H4 (cell line): Measurements from ENCODE around the gene CDH12. TPM values are rescaled to one million over a fixed set of nuclear protein-coding genes. Genes with fewer than 3 reads are reported as not detected.
"Not testable (repeated sequence)": the region's sequence is repeated elsewhere in the genome, so short reads cannot be mapped to it uniquely, and the experiment has no call there.

Source experiments
- DNase-seq: peaks from one replicate; pipeline ENCODE4 v3.0.0-alpha.2; 2015; ENCODE audit warnings: low spot score
- total RNA-seq: library from RNA; depleted of rRNA; stranded (reverse); fragments of >200 nt; shearing (Covaris generic); gene quantifications from 2 replicates; pipeline ENCODE4 v1.2.3, GENCODE V29; 2014; rRNA removed

Gene CDH12
- total RNA-seq, result 49.2 and 71.9 TPM in 2 replicates

DNA sequence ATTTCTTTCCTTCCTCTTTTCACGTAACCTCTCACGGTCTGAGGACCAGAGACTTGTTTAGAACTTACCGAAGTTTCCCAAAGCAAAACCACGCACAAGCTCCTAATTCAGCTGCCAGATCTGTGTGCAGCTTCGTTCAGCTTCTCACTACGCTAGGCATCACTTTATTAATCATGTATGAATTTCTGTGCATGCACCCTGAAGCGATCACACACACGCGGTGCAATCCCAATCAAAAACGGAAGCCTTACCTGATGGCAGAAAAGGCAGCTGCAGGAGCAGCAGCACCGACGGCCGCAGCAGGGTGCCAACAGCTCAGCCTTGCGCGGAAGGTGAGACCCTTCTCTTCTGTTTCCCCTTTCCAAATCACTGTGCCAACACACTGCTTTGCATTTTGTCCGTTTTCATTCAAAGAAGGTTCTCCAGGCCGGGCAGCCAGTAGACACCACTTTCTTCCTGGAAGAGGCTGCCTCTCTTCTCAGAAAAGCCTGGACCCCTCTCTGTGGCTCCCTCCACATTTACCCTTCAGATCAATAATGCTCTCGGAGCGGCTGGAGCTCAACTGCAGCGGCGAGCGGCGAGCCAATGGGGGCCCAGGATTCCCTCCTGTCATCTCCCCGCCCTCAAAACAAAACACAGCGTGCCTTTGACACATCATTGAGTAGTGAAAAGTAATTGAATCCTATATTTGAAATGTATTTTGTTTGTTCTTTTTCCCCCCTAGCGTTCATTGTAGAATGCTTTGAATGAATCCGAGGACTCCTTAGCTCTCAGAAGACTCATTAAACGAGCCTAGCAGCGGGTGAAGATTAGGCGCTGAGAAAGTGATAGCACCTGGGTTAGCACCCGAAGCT lies at the start of gene CDH12:
TSS of gene CDH12 (minus strand) at position 538 of the 854 bp plus-strand sequence.
- no peak for DNase-seq

DNA sequence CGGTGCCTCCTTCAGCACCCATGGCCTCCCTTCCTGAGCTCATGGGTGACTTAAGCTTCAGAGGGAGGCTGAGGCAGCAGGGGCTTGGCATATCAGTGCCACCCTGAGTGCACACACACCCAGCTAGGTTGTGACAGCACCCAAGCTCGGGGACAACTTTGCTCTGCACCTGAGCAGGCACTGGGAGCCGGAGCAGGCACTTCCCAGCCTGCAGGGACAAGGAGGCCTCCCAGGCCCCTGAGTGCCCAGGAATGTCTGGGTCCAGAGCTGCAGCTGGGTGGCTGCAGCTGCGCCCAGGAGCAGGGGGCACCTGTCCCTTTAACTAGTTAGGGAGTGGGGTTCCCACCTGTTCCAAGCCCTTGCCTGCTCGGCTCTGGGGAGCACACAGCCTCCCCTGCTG lies 48.7 kb upstream of the CDH12 start:
- DNase-seq, result no peak

DNA sequence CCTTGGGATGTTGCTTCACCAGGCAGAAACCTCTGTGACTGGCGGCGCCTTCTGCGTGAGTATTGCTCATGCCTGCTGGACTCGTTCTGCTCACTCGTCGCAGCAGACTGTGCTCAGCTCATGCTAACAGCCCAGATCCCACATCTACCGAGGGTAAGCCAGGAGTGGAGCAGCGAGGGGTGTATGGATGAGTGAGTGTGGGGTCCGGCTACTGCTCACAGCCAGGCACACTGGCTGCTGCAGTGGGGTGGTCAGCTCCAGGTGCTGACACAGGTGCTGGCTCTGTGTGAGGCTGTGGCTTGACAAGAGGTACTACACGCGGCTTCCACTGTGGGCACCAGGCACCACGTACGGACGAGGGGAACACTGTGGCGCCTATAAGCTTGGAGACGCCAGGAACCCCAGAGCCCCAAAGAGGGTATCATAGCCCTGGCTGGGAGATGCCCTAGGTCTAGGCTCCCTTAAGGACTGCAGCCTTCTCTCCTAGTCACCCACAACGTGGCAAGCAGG lies 47.7 kb upstream of the CDH12 start:
- DNase-seq, result no peak

DNA sequence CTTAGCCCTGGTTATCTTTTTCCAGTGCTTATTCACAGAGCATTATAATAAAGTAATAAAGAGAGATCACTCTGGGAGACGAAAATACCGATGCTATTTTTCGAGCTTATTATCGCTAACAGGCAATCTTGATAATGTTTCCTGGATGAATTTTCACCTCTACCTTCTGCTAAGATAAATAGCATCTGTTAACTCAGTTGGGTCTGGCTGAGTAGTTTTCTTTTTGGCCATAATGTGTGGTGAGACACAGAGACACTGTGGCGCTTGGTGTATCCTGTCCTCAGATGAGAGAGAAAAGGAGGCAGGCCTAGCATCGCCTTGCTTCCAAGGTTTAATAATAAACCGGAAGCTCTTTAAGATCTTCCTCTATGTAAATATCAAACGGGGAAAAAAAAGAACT lies 46.2 kb upstream of the CDH12 start:
- DNase-seq, result no peak

DNA sequence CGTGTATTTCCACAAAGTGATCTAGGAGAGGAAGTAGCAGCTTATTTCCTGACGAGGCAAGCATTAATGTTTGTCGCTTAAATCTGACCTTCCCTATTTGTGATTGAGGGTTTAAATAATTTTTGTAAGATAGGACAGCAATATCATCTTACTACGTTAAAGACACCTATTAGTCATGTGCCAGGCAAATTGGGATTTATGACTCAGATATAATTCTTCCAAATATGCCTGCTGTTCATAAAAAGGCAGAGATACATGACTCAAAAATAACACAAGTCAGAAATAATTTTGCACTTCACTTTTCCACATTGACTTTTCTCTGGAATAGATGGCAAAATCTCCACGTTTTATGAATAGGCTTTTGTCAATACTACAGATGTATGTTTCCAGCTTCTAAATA lies 43.0 kb upstream of the CDH12 start:
- no peak for DNase-seq

DNA sequence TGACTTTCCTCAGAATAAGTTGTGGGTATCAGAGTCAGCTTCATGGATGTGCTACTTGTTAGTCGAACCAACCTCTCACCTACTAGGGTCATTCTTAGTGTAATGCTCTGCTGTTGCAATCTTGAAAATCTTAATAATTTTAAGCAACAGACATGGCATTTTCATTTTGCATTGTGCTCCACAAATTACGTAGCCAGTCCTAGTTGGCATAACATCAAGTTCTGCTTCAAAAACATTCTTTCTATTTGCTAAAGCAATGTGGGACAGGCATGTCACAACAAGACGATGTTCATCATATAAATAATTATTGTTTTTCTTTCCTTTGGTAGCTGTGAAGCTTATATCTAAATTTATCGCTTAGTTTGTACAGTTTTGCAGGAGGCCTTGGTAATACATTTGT lies 39.3 kb upstream of the CDH12 start:
- no peak for DNase-seq

DNA sequence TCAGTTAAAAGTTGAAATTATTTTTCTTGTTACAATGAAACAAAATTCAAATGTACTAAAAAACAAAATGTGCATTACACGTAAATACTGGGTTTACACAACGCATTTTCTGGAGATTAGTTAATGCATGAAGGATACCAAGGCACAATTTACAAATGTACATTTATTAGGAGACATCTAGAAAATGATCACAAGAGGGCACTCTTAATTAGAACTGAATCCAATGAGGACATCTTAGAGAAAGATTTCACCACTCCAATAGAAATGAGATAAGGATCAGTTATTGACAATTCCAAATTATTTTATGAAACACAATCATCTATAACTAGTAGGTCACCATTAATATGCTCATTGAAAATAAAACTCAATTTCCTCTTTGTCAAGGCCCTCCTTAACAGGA lies 36.6 kb upstream of the CDH12 start:
- DNase-seq, result no peak

DNA sequence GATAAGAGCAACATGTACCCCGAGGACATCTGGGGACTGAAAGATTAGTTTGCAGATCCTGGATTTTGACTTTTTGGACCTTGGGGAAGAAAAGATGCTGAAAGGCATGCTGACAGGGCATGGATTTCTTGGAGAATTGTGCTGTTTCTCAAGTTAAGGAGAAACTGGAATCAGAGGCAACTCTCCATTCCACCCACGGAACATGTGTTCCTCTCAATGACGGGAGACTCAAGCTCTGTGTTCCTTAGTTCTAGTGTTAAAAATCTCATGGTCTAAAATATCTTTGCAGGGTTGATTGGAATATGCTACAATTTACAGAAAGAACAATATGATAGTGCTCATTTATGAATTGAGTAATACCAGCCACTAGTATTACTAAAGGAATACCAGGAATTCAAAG lies 34.4 kb upstream of the CDH12 start:
- no peak for DNase-seq

DNA sequence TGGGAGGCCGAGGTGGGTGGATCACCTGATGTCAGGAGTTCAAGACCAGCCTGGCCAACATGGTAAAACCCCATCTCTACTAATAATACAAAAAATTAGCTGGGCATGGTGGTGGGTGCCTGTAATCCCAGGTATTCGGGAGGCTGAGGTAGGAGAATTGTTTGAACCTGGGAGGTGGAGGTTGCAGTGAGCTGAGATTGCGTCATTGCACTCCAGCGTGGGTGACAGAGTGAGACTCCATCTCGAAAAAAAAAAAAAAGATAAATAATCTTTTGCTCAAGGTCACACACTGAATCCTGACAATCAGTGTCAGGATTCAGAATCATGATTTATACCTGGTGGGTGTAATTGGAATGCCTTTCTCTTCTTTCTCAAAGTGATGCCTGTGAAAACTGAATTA lies 5.8 kb upstream of the CDH12 start:
- DNase-seq, result not testable (repeated sequence)

DNA sequence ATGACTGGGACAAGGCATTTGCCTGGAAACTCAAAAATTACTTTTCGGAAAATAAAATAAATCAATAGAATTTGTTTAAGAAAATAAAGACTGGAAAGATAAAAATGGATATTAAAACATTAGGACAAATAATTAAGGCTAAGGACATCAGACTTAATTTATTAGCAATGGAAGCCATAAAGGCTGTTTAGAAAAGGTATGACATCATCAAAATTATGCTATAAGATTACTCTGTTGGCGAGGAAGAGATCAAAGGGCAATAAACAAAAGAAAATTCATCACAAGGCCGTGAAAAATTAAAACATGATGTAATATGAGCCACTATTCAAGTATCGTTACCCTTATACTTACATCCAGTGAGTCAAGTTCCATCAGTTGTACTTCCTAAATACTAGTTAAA lies 2.7 kb upstream of the CDH12 start:
- no peak for DNase-seq

DNA sequence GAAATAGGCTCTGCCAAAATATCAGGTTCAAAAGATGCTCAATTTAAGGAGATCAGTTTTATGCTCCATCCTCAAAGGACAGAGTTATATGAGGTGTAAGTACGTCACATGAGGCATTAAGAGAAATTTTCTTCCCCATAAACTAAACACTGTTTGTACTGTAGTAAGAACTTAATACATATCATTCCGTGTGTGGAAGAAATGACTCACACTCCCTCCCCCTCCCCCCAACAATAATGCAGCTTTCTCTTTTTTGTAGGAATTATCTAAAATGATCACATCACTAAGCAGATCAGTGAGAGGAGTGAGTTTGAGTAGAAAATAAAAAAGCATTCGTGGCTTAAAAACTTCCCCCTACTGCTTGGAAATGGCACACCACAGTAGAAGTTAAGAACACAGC lies 2.2 kb downstream of the CDH12 start:
- DNase-seq, result peak; percentile 36

DNA sequence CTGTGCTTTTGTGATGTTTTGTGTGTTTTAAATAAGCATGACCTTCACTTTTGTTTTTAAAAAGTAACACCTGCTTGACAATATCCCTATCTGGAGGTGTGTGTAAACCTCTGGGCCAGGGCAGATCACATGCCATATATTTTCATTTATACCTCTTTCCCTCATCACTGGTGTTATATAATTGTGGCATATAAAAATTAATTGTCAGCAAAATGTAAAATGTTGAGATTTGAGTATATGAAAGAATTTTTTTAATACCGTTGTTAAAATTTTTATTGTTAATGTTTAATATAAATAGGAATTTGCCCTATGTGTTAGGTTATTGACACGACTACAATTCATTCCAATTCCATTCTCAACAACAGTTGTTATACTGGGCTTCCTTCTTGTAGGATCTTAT lies 6.5 kb downstream of the CDH12 start:
- DNase-seq, result no peak

DNA sequence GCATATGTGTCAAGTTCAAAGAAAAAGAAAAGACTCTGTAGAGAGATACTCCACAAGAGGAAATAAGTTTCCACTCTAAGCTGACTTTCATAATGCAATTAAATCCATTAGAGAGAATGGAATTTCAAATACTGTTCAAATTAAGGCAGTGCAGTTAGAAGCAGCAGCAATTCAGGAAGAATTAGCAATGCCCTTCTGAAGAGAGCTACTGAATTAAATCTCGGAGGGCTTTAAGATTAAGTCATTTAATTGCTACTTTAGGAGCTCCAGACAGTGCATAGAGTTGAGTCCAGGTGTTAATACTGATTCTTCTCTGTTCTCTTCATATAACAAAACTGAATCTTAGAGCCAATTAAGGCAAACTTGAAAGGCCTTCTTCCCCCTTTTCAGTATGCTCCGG lies 8.5 kb downstream of the CDH12 start:
- no peak for DNase-seq

DNA sequence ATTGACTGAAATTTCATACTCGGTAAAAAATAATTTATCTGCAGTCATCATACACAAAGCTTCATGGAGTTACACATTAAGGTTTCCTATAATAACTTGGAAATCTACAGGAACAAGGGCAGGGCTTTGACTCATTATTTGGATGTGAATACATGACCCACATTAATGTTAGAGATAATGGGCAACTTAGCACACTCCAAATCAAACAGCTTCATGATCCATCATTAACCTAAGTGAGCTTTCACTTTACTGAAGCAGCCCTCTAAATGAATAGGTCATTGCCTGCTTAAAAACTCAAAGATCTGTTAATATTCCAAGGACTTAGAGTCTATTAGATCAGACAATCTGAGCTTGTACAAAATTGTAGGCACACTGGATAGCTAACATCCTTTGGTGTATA lies 9.0 kb downstream of the CDH12 start:
- DNase-seq, result no peak

DNA sequence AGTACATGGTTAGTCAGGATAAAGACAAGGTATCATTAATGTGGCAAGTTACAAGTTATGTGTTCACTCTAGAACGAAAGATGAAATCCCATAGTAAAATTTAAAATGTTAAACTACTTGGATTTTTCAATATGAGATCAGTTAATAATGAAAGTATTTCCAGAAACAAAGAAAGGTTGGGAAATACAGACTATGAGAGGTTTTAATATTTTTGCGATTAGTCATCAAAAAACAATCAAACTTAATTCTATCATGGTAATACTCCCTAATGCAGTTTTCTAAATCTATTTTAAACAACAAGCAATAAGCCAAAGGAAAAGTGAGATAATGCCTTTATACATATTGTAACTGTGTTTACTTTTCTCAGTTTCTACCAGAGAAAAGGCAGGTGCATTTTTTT lies 10.6 kb downstream of the CDH12 start:
- DNase-seq, result no peak

DNA sequence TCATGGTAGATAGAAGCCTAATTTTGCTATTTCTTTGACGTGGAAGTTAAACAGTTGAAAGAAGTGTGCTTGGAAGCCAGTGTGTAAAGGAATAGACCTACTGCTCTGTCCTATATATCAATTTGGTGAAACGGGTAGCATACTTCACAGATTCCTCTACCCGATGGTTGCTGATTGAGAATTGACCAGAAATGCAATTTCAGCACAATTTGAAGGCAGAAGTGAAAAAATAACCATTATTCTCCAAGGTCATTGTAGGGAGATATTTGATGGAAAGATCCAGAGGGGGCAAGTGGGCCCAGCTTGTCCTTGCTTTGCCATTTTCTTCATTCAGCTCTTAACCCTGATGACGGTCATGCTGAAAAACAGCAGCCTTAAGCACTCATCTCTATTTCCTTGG lies 15.3 kb downstream of the CDH12 start:
- no peak for DNase-seq

DNA sequence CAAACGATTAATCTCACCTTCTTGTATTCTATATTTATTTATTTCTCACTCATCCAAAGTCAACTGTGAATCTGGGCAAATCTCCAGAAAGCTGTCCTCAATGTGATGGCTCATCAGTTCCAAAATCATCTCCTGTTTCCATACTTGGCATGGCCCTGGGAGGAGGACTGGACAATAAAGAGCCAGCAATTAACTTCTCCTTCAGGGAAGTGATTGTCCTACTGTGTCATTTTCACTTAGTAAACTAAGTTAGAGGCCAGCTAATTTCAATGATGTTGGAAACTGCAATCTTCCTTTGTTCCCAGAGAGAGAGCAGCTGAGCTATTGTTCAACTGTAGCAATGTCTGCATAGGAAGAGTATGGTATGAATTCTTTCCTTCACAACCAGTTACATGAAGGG lies 17.5 kb downstream of the CDH12 start:
- DNase-seq, result no peak

DNA sequence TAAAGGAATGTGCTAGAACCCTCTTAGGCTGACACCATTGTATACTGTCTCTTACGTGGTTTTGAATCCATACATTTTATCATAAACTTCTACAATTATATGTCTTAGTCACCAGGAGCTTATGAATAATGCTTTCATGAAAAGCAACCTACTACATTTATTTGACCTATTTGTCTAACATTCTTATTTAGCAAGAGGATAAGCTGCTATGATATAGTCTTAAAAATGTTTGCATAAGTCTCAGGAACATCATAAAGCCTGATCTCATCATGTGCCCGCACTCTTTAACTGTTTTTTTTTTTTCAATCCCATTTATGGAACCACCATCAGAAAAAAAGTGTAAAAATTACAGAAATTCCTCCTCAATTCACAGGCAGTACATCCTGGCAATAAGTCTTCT lies 59.7 kb downstream of the CDH12 start:
- no peak for DNase-seq

DNA sequence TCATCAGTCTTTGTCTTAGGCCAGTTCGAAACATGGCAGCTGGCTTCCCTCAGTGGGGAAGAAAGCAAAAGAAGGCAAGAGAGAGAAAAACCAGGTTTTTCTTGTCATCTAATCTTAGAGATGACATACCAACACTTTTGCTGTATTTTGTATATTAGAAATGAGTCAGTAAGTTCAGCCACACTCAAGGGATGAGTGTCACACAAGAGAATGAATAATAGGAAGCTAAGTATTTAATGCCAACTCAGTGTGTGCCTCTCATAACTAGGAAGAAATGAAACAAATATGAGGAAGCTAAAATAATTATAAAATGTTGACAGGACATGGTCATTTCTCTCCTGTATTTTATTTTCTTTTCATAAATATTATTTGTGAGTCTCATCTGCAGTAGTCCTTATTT lies 65.3 kb downstream of the CDH12 start:
- no peak for DNase-seq

DNA sequence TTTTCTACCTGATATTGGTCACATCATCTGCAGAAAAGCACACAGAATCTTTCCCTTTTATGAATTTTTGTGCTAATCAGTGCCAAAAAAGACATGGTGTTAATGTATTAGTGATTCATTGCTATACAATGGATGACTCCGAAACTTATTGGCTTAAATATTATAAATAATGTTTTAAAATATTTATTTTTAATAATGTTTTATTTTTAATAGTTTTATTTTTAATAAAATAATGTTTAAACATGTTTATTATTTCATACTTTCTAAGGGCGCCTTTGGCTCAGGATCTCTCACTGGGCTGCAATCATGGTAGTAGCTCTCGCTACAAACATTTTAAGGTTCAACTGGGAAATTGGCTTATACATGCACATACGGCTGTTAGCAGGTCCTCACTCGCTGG lies 65.7 kb downstream of the CDH12 start:
- DNase-seq, result no peak

DNA sequence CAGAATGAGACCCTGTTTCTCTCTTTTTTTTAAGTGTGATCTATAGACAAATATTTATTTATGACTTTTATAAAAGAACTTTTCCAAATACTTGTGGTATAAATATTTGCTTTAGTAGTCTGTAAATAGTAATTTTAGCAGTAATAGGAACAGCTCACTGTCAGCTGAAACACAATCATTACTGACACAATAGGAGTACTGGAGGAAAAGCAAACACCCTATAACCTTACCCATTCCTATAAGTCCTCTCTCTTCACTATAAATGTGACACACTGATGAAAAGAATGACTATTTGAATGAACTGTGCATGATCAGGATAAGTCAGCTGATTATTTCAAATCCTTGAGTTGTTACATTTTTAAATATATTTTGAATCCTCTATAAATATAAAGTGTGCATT lies 72.4 kb downstream of the CDH12 start:
- no peak for DNase-seq

DNA sequence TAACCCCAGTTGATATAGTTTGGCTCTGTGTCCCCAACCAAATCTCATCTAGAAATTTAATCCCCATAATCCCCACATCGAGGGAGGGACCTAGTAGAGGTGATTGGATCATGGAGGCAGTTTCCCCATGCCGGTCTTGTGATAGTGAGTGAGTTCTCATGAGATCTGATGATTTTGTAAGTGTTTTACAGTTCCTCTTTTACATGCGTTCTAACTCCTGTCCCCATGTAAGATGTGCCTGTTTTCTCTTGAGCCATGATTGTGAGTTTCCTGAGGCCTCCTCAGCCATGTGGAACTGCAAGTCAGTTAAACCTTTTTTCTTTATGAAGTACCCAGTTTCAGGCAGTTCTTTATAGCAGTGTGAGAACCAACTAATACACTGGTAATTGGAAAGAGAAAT lies 73.6 kb downstream of the CDH12 start:
- DNase-seq, result no peak

DNA sequence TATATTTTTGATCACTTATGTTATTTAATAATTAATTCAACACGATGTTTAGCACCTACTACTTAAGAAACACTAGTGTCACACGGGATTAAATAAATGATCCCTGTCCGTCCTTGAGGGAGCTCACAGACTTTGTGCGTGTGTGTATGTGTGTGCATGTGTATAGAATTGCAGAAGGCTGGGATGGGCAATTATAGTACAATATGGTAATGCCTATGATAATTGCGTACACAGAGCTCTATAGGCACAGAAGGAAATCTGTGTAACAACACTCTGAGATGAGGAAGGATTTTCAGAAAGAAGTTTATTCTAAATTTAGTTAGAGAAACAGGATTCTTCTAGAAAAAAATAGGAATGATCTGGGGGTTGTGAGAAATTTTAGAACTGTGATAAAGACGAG lies 76.9 kb downstream of the CDH12 start:
- DNase-seq, result no peak

DNA sequence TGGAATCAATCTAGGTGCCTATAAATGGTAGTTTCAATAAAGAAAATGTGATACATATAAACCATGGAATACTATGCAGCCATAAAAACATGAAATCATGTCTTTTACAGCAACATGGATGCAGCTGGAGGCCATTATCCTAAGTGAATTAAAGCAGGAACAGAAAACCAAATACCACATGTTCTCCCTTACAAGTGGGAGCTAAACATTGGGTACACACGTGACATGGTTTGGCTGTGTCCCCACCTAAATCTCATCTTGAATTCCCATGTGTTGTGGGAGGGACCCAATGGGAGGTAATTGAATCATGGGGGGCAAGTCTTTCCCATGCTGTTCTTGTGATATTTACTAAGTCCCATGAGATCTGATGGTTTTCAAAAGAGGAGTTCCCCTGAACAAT lies 78.9 kb downstream of the CDH12 start:
- not testable (repeated sequence) for DNase-seq
